GM23248 (cell line): Measurements from ENCODE around the gene SMTNL2.

Source experiments
- EZH2 ChIP-seq: fragments of 200-600 bp; sonication (generic); IDR thresholded peaks from 2 replicates; pipeline ENCODE4 v1.6.1; 2018; ENCODE audit warnings: antibody characterized with exemption, mild to moderate bottlenecking; ENCODE audit not compliant: insufficient read depth, poor library complexity, severe bottlenecking
- EZH2phosphoT487 ChIP-seq: fragments of 200-600 bp; sonication (generic); IDR thresholded peaks from 2 replicates; pipeline ENCODE4 v1.6.1; 2018; ENCODE audit warnings: antibody characterized with exemption, moderate library complexity, mild to moderate bottlenecking, low read depth; ENCODE audit not compliant: insufficient read depth

DNA sequence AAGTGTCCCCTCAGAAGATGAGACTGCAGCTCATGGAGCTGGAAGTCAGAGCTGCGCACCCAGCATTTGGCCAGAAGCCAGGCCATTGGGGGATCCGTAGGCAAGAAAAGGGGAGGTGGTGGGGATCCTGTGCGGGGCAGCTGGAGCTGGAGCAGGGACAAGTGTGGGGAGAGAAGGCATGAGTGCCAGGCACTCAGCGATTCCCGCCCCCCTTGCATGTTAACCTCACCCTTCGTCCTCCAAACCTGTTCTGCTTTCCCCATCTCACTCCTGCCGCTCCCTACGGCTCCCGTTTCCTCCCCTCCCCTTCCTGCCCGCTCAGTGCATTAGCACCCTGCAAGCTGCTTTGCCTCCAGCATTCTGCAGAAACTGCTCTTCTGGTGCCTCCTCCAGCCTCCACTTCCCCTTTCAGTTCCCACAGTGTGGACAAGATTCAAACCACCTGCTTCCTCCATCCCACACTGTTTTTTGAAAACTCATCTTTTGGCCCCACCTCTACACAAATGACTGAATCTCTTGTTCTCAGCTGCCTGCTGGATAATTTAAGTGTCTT lies 51.6 kb downstream of the SMTNL2 start:
- TF ChIP-seq EZH2: no peak
- TF ChIP-seq EZH2phosphoT487: no peak
